ENCODE results near the gene KAZN. TPM values are rescaled to one million over a fixed set of nuclear protein-coding genes. Genes with fewer than 3 reads are reported as not detected.

The KAZN gene
- total and polyA plus RNA-seq, 2 donors (not counting 1 experiment from before 2014, with no cell fraction given) = 3.4 to 5.0 TPM

- DNase-seq (ENCODE audit: low read depth in 2 of 2) = no peak
- Histone ChIP-seq H4K20me1 (ENCODE audit: control insufficient read depth, extremely low read depth, insufficient read depth, low read length) (no peaks in the 10 kb centered on the region), H3K36me3 (ENCODE audit: control insufficient read depth, insufficient read depth, low read length) (no peaks in the 10 kb centered on the region), H3K9ac (ENCODE audit: insufficient read depth, low read length) (no peak overlapping the region), H3K4me3 (replicated peaks in 1 of 4; ENCODE audit: control extremely low read depth in 1 of 4, insufficient read depth in 1 of 4, low read depth in 3 of 4, low read length in 4 of 4) (no peak overlapping the region), H3K27me3 (ENCODE audit: control insufficient read depth, insufficient read depth, low read length) (no peaks in the 10 kb centered on the region), H3K4me2 (ENCODE audit: extremely low read depth, insufficient read depth, low read length) (no peak overlapping the region), H3K4me1 (ENCODE audit: control insufficient read depth, extremely low read depth, insufficient read depth, low read length) (peaks cover 15% of the 10 kb centered on the region), H3K9me3 (ENCODE audit: control insufficient read depth, insufficient read depth, low read depth, low read length) (no peaks in the 10 kb centered on the region), H2AFZ (ENCODE audit: low read length) (no peak overlapping the region), H3K79me2 (ENCODE audit: control insufficient read depth, insufficient read depth, low read length) (no peaks in the 10 kb centered on the region), H3K27ac (ENCODE audit: insufficient read depth, low read length) (no peak overlapping the region)
- TF ChIP-seq EZH2 (IDR thresholded peaks at IDR 0.05; ENCODE audit: low read length, missing control alignments) (no peak), CTCF (conservative IDR thresholded peaks at IDR 0.05 in 1 of 2, IDR thresholded peaks at IDR 0.05 in 1 of 2; ENCODE audit: low read depth in 1 of 2, low read length in 2 of 2) (no peak)
These were observed 425.5 kb downstream of the KAZN start for GRCh38 chr1:15023976-15024375.

GRCh38 chr1:15026117-15026489, 427.6 kb downstream of the KAZN start:
- Histone ChIP-seq H3K27me3 (ENCODE audit: control insufficient read depth, insufficient read depth, low read length) (no peaks in the 10 kb centered on the region), H3K9ac (ENCODE audit: insufficient read depth, low read length) (no peak overlapping the region), H3K4me3 (replicated peaks in 1 of 4; ENCODE audit: control extremely low read depth in 1 of 4, insufficient read depth in 1 of 4, low read depth in 3 of 4, low read length in 4 of 4) (no peak overlapping the region), H3K27ac (ENCODE audit: insufficient read depth, low read length) (no peak overlapping the region), H2AFZ (ENCODE audit: low read length) (no peak overlapping the region), H3K4me2 (ENCODE audit: extremely low read depth, insufficient read depth, low read length) (no peak overlapping the region), H3K9me3 (ENCODE audit: control insufficient read depth, insufficient read depth, low read depth, low read length) (no peaks in the 10 kb centered on the region), H3K4me1 (ENCODE audit: control insufficient read depth, extremely low read depth, insufficient read depth, low read length) (peaks cover 19% of the 10 kb centered on the region), H4K20me1 (ENCODE audit: control insufficient read depth, extremely low read depth, insufficient read depth, low read length) (no peaks in the 10 kb centered on the region), H3K79me2 (ENCODE audit: control insufficient read depth, insufficient read depth, low read length) (no peaks in the 10 kb centered on the region), H3K36me3 (ENCODE audit: control insufficient read depth, insufficient read depth, low read length) (no peaks in the 10 kb centered on the region)
- DNase-seq (ENCODE audit: low read depth in 2 of 2) = no peak
- TF ChIP-seq EZH2 (IDR thresholded peaks at IDR 0.05; ENCODE audit: low read length, missing control alignments) (no peak), CTCF (conservative IDR thresholded peaks at IDR 0.05 in 1 of 2, IDR thresholded peaks at IDR 0.05 in 1 of 2; ENCODE audit: low read depth in 1 of 2, low read length in 2 of 2) (no peak)

GRCh38 chr1:15027515-15027986, 429.1 kb downstream of the KAZN start:
- no peaks in the 10 kb centered on the region for H3K36me3 ChIP-seq (ENCODE audit: control insufficient read depth, insufficient read depth, low read length)
- DNase-seq (ENCODE audit: low read depth in 2 of 2) = peak; percentile 57 to 59
- H4K20me1 ChIP-seq (ENCODE audit: control insufficient read depth, extremely low read depth, insufficient read depth, low read length) = no peaks in the 10 kb centered on the region
- peaks cover 24% of the 10 kb centered on the region for H3K4me1 ChIP-seq (ENCODE audit: control insufficient read depth, extremely low read depth, insufficient read depth, low read length)
- no peak overlapping the region for H3K4me2 ChIP-seq (ENCODE audit: extremely low read depth, insufficient read depth, low read length)
- no peak overlapping the region for H2AFZ ChIP-seq (ENCODE audit: low read length)
- H3K27me3 ChIP-seq (ENCODE audit: control insufficient read depth, insufficient read depth, low read length) = no peaks in the 10 kb centered on the region
- no peak overlapping the region for H3K9ac ChIP-seq (ENCODE audit: insufficient read depth, low read length)
- TF ChIP-seq CTCF (conservative IDR thresholded peaks at IDR 0.05 in 1 of 2, IDR thresholded peaks at IDR 0.05 in 1 of 2; ENCODE audit: low read depth in 1 of 2, low read length in 2 of 2) (peak; percentile 92 to 95), EZH2 (IDR thresholded peaks at IDR 0.05; ENCODE audit: low read length, missing control alignments) (no peak)
- H3K9me3 ChIP-seq (ENCODE audit: control insufficient read depth, insufficient read depth, low read depth, low read length) = no peaks in the 10 kb centered on the region
- H3K27ac ChIP-seq (ENCODE audit: insufficient read depth, low read length) = peak overlapping the region; percentile 18
- no peaks in the 10 kb centered on the region for H3K79me2 ChIP-seq (ENCODE audit: control insufficient read depth, insufficient read depth, low read length)
- no peak overlapping the region for H3K4me3 ChIP-seq (replicated peaks in 1 of 4; ENCODE audit: control extremely low read depth in 1 of 4, insufficient read depth in 1 of 4, low read depth in 3 of 4, low read length in 4 of 4)

All from fibroblast of lung (primary cell).